NCI-H2081 (cell line): ENCODE results near the gene PEDS1.
A peak's percentile ranks its signal among the peaks of the same experiment; 100 is the strongest.
"Not testable (repeated sequence)": the region's sequence is repeated elsewhere in the genome, so short reads cannot be mapped to it uniquely, and the experiment has no call there.

Source experiments
- DNase-seq, 2 experiments: peaks; one replicate each; lab custom pipeline; 2025; lab: John Stamatoyannopoulos, UW

PEDS1 gene

DNA sequence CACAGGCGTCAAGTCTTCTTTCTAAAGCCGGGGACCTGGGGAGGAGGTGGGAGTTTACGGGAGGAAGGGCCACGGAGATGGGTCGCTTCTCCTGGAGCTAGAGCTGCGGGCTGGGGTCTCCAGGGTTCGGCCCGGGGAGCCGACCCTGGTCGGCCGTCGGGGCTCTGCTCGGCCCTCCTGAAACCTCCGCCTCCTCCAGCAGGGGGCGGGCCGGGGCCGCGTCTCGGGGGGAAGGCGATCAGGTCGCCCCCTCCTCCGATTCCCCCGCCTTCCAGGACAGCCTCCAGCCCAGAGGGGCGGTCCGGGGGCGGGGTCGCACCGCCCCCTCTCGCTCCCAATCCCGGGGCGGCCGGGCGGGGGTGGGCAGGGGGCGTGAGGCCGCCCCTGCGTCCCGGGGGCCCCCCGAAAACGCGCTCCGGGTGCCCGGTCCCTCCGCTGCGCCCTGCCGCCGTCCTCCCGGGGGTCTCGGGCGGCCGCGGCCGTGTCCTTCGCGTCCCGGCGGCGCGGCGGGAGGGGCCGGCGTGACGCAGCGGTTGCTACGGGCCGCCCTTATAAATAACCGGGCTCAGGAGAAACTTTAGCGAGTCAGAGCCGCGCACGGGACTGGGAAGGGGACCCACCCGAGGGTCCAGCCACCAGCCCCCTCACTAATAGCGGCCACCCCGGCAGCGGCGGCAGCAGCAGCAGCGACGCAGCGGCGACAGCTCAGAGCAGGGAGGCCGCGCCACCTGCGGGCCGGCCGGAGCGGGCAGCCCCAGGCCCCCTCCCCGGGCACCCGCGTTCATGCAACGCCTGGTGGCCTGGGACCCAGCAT is 36.9 kb upstream of the PEDS1 start, which contains the start of gene CEBPB:
TSS of gene CEBPB (plus strand) at position 580 of the 814 bp plus-strand sequence. CDS start at position 784, 204 bp downstream.
- peak; percentile 60 to 74 for DNase-seq

DNA sequence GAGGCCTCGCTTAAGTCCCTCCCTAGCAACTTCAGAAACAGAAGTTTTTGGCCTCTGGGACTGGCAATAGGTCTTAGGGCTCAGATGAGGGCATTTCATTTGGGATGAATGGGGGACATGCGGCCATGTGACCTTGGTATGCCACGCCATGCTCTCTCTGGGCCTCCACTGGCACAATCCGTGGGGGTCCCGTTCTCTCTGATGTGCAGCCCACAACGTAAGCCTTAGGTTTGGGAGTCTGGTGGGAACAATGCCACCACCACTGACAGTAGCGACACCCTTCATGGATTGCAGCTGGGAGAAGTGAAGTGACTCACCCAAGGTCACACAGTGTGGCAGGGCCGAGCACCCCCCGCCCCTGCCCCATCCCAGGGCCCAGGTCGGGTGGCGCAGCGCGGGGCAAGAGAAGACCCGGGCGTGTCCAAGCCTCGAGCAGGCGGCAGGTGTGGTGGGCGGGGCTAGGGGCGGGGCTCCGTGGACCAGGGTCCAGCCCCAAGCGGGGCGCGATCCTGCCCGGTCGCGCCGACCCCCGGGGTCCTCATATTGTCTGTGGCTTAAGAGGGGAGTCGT is 36.2 kb upstream of the PEDS1 start:
- no peak for DNase-seq

DNA sequence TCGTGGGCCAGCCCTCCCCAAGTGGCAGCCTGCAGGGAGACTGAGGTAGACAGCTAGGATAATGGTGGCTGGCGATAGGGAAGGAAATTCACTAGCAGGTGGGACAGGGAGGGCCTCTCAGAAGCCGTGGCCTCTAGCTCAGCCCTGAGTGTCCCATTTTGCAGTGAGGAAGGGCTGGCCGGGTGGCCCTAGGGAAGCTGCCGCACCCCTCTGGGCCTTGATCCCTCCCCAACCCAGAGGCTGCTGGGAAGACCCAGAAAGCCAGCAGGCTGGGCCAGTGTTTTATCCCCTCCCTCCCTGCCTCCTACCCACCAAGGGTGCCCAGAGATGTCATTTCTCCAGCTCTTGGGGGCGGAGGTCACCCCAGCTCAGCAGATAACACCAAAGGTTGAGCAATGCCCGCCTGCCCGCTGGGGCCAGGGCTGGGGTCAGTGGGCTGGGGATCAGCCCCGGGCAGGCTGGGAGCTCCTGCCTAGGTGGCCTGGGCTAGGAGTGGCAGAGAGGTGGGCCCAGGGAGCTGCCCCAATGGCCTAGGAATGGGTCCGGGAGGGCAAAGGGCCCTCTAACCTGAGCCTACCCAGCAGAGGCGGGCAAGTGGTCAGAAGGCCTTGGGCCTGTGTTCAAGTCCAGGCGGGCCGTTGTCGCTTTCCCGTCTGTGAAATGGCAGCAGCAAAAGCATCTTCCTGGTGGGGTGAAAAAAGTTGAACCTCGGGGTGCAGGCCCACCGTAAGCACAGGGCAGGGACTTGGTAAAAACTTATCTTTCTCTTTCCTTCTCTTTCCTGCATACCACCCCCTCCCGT is 35.6 kb upstream of the PEDS1 start:
- no peak for DNase-seq

DNA sequence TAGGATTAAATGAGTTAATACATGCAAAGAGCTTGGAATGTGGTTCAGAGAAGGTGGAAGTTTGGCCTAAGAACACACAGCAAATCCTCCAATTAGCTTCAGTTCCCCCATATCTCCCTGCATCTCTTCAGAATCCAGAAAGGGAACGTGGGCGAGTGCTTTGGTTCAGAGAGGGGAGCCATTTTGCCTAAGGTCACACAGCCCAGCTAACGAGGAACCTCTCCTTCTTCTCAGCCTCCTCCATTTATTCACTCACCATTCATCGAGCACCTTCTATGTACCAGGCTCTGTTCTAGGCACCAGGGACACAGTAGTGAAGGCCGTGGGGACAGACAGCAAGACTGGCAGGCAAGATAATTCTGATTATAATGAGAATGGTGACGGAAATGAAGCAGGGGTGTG is 34.8 kb upstream of the PEDS1 start:
- no peak for DNase-seq

DNA sequence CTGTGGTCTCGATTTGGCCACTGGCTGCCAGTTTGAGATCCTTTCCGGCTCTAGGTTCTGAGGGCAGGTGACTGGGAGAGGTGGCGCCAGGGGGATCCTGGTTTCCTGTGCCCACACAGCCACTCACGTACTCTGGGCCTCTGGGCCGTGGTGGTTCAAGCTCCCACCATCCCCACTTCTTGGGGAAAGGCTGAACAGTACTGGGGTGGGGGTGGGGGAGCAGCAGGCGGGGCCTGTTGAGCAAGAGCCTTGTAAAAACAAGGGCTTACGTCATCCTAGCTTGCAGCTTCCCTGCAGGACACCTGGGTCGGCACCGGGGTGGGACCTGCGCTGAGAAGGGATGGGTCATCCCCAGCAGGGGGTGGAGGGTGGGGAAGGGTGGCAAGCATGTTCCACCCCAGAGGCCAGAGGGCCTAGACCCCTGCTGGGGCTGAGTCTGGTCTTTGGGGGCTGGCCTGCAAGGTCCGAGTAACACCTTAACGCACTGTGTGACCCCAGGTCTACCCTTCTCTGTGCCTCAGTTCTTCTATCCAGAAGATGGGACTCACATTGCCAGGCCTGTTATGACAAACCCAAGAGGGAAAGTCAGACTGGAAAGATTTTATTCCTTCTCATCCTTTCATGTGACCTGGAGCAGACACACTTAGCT is 34.0 kb upstream of the PEDS1 start:
- DNase-seq = no peak

DNA sequence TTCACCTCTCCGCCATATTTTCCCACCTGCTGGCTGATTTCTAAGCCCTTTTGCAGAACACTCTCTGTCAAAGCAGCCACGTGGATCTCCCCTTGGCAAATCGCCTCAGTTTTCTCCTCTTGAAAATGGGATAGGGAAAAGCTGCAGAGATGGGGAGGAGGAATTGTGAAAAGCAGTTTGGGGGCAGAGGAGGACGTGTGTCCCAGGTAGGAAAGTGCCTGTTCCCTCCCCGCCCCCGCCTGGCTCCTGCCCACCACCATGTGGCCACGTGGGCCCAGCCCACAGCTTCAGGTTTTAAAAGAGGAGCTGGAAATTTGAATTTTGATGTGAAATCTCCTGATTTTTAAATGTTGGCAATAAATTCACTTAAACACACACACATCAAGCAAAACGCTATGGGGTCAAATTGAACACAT is 33.5 kb upstream of the PEDS1 start:
- DNase-seq = no peak

DNA sequence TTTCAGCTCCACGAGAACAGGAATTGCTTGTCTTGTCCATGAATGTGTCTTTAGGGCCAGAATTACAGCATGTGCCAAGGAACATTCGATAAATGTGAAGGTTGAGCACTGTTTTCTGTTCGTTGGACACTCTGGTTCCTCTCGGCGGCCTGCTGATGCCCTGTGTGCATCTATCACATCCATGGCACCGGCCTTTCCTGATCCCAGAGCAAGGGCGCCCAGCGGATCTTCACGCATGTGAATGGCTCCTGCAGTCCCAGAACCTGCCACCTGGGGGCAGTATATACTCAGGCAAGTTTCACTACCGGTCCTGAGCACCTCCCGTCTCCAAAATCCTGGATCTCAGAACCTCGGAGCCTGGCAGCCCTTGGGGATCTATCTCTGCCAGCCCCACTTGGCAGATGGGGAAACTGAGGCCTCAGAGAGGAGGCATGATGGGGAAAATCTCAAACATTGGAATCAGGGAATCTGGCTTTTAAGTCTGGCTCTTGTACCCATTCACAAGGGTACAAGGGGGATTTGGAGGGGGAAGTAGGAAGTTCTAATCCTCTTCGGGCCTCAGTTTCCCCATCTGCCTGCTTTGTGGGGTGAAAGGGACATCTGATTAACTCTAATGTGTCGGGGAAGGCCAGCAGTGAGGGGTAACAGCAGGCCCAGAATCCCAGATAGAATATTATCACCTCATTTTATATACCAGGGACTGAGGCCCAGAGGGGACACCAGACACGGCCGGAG is 32.8 kb upstream of the PEDS1 start:
- peak; percentile 78 to 86 for DNase-seq

DNA sequence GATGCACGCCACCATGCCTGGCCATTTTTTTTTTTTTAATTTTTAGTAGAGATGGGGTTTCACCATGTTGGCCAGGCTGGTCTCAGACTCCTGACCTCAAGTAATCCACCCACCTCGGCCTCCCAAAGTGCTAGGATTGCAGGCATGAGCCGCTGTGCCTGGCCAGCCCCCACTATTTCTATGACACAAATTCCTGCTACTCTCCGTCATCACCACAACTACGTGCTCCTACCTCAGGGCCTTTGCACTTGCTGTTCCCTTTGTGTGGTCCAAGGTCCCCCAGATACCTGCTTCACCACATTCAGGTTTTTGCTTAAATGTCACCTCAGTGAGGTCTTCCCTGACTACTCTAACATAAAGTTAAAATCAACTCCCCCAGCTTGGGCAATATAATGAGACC is 31.9 kb upstream of the PEDS1 start:
- DNase-seq = no peak

DNA sequence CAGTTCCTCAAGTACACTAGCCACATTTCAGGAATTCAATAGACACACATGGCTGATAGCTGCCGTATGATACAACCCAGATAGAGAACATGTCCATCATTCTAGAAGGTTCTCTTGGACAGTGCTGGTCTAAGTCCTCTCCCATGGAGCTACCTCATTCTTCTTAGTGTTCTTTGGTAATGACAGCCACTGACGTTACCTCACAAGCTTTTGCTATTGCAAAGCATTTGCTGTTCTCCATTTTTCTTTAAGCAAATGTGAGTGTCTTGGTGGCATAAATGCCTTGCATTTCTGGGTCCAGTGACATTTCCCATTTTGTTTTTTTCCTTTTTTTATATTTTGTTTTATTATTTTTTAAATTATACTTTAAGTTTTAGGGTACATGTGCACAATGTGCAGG is 28.8 kb upstream of the PEDS1 start:
- DNase-seq = no peak

DNA sequence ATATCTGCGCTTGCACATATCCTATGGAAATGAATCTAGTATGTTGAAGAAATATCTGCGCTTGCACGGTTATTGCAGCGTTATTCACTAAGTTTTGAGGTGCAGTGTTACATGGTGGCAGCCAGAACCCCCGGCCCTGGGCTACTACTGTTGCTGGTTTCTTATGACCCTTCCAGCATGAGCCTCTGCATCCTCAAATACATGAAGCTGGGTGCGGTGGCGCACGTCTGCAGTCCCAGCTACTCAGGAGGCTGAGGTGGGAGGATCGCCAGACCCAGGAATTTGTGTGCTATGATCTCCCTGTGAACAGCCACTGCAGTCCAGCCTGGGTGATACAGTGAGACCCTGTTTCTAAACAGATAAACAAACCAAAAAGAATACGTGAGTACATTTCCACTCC is 27.8 kb upstream of the PEDS1 start:
- no peak for DNase-seq

DNA sequence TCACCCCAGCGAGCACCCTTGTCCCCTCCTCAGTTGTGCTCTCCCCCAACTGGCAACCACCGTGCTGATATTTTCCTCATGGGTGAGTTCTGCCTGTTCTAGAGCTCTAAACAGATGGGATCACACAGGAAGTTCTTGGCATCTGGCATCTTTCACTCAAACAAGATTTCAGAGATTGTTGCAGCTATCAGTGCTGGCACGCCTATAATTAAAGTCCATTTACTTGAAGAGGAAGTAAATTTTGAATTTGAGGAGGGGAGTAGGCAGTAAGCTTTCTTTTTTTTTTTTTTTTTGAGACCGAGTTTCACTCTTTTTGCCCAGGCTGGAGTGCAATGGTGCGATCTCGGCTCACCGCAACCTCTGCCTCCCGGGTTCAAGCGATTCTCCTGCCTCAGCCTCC is 25.1 kb upstream of the PEDS1 start:
- DNase-seq = not testable (repeated sequence)

DNA sequence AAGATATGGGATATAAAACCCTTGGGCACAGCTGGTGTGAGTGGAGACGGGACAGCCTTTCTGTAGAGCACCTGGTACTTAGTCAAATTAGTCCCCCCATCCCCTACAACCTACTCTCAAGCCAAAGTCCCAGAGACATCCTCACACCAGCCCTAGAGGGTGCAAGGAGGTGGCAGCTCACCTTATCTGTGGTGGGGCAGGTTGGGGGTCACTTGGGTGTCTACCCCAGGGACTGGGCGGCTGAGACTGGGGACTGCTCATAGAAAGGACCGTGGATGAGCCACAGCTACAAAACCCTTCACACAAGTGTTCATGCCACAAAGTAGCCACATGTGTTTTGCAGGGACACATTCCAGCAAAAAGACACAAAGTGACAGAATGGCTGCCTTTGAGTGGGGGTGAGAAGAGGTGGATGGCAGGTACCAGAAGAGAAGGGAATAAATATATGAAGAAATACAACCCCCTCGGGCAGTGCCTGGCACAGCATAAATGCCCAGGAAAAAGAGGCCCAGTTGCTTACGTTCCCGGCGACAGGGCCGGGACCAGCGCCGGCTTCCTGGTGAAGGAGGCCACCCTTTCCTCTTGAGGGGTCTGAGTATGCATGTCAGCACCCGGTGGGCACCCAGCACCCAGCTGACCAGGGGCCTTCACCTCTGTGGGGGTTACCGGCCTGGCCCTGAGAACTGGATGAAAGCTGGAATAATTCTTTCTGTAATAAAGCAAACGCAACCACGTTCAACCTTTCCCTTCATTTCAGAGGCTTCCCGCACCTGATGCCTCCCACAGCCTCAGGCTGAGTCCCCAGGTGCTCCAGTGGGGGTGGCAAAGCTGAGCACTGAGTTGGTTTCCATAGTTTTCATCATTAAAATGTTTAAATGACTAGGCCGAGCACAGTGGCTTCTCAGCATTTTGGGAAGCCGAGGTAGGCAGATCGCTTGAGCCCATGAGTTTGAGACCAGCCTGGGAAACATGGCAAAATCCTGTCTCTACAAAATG is 22.7 kb upstream of the PEDS1 start:
- no peak for DNase-seq

DNA sequence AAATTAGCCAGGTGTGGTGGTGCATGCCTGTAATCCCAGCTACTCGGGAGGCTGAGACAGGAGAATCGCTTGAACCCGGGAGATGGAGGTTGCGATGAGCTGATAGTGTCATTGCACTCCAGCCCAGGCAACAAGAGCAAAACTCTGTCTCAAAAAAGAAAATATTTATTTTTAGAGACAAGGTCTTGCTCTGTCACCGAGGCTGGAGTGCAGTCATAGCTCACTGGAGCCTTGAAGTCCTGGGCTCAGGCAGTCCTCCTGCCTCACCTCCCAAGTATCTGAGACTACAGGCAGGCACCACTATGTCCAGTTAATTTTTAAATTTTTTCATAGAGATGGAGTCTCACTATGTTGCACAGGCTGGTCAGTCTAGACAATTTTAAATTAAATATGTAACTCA is 20.9 kb upstream of the PEDS1 start:
- DNase-seq = no peak

DNA sequence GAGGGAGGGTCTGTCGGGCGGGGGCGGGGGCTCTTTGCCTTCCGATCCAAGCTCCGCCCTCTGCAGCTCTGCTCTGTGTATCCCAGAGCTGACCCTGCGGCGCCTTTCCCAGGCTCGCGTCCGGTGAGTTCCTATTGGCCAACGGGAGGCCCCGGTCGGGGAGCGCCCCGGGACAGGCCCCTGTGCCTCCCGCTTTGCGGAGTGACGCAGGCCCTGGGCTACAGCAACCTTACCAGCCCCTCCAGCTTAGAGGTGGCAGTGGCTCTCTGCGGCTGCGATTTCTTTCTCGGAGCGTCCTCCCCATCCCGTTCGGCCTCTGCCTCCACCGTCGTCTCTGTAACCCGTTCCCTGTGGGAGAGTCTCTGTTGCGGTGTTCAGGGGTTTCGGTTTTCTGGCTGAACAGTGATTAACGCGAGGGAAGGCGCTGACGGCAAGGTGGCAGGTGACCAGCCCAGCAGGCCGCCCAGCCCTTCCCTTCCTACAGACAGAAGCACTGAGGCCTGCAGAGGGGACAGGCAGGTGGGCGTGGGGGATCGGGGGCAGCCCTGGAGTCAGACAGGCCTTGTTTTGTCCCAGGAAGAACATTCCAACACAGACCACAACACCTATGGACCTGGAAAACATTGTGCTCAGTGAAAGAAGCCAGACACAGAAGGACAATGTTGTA is 19.0 kb upstream of the PEDS1 start:
- DNase-seq = peak; percentile 7 to 10

DNA sequence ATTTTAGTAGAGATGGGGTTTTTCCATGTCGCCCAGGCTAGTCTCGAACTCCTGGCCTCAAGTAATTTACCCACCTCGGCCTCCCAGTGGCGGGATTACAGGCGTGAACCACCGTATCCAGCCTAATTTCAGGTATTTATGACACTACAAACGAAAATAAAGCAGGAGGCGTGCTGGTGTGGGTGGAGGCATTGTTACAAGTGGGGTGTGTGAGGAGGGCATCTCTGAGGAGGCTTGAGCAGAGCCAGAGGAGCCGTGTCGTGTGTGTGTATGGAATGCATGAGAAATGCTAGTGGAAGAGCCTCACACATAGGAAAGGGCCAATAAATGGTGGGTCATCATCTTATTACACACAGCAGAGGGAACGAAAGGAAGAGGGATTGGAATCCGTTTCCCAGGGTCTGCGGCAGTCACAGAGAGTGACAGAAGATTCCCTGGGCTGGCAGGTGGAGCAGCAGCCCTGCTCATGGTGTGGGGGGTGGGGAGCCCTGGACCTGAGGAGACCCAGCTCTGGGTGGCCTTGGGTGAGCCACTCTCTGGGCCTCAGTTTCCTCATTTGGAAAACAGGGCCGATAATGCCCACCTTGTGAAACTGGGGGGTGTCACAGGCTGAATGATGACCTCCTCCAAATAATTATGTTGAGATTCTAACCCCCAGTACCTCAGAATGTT is 17.2 kb upstream of the PEDS1 start:
- no peak for DNase-seq

DNA sequence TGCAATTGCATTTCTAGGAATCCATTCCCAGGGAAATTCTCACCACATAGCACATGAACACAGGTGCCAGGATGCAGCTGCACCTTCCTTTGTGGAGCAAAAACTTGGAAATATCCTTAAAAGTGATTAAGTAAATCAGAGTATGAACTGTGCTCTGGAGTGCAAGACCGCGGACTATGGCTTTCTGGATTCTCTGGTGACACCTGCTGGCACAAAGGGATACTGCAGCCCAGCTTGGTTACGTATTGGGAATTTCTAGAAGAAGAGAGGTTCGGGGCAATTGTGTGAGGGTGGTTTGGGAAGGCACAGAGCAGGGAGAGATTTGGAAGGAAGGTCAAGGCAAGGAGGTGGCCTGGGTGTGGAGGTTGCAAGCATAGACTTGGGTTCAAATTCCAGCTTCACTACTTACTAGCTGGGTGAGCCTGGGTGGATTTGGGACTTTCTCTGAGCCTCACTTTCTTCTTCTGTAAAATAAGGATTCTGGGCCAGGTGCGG is 15.9 kb upstream of the PEDS1 start:
- peak; percentile 64 to 67 for DNase-seq

DNA sequence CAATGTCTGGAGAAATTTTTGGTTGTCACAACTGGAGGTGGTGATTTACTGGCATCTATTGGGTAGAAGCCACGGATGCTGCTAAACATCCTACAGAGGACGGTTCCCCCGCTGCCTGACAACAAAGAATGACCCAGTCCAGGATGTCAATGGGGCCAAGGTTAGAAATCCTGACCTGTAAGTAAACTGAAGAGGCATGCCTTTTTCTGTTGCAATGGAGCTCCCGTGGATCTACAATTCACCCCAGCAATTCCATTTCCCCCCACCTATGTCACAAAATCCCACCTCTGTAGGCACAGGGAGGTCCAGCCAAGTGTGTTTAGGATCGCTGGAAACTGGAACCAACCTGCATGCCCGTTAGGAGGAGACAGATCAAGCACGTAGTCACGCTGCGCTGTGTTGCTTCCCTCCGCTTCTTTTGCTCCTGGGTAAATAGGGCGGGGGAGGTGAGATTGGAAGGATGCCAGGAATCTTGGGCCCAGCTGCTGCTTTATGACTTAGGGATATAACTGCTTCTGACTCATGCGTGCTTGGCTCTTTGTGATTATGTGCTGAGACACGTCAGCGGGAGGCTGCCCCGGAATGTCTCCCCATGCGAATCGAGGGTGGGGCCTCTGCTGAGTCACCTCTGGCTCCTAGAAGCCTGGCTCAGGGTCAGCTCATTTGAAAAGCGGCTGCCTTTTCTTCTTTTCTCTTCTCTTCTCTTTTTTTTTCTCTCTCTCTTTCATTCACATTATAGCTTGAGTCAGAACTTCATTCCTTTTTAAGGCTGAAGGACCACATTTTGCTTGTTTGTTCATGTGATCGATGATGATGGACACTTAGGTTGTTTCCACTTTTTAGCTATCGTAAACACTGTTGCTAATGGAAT is 12.4 kb upstream of the PEDS1 start:
- peak; percentile 94 to 96 for DNase-seq
